Mucosa of descending colon (tissue), 3 donors: ENCODE measurements around the gene PTPRA. TPM values are rescaled to one million over a fixed set of nuclear protein-coding genes. Genes with fewer than 3 reads are reported as not detected.
"Not testable (repeated sequence)": the region's sequence is repeated elsewhere in the genome, so short reads cannot be mapped to it uniquely, and the experiment has no call there.

Source experiments
- ATAC-seq: fragments of 200-7000 bp; cut with Tn5 transposase; one replicate; pipeline ENCODE4 v1.9.1; 2020; ENCODE audit warnings: mild to moderate bottlenecking, moderate library complexity
- DNase-seq, 3 donors: peaks; one replicate each; pipeline ENCODE4 v3.0.0-alpha.2; 2020
- H3K36me3 ChIP-seq: fragments of 200-600 bp; one replicate; pipeline ENCODE4 v1.8.0; 2021; ENCODE audit warnings: low read depth, mild to moderate bottlenecking
- H3K4me1 ChIP-seq: fragments of 200-600 bp; one replicate; pipeline ENCODE4 v1.8.0; 2021; ENCODE audit warnings: low read depth, mild to moderate bottlenecking
- H3K4me3 ChIP-seq: fragments of 200-600 bp; one replicate; pipeline ENCODE4 v1.8.0; 2021; ENCODE audit warnings: mild to moderate bottlenecking
- H3K9me3 ChIP-seq: fragments of 200-600 bp; one replicate; pipeline ENCODE4 v1.8.0; 2021; ENCODE audit warnings: mild to moderate bottlenecking
- CTCF ChIP-seq: fragments of 200-600 bp; IDR thresholded peaks from one replicate; pipeline ENCODE4 v1.8.0; 2022; ENCODE audit warnings: antibody characterized with exemption, mild to moderate bottlenecking
- intact Hi-C, 2 donors: fragments of 100-400 bp; cut with DNase I in 1 of 2; cut with micrococcal nuclease in 1 of 2; formaldehyde crosslinking; loops; one replicate each; pipeline versions ENCODE4 v1.11.0 to v1.11.1; 2022; cut with DNase I, micrococcal nuclease
- total RNA-seq, 3 donors: library from RNA; stranded (reverse); fragmentation: NEBNext Ultra II Directional in 2 of 3; extraction: Animal tissue kit (Norgen Biotek cat#: 25700) in 2 of 3; gene quantifications; one replicate each; pipeline versions ENCODE4 v1.2.1 to v1.2.4, GENCODE V29; 2021 to 2023
- donor health status: DM: no; HTN: no; CAD: no; lungs with moderate emphysema.
- donor health status: DM: no; HTN: no; CAD: no.
- donor health status: DM: no; HTN: yes; CAD: no.

The PTPRA gene
- total RNA-seq, 3 donors from 2014 or later = 39.0 to 64.7 (median 59.3) TPM

GRCh38 chr20:3014179-3014578, 140.9 kb downstream of the PTPRA start:
- no peak for TF ChIP-seq CTCF
- no peaks in the 10 kb centered on the region for H3K36me3 ChIP-seq
- H3K4me1 ChIP-seq = no peaks in the 10 kb centered on the region
- DNase-seq (no peak), ATAC-seq (no peak)
- H3K4me3 ChIP-seq = no peak overlapping the region
- H3K9me3 ChIP-seq = no peaks in the 10 kb centered on the region
- intact Hi-C loops = no loop called here

- no peaks in the 10 kb centered on the region for H3K9me3 ChIP-seq
- intact Hi-C loops = no loop called here
- TF ChIP-seq CTCF = no peak
- H3K4me1 ChIP-seq = no peaks in the 10 kb centered on the region
- ATAC-seq = no peak
- H3K36me3 ChIP-seq = no peaks in the 10 kb centered on the region
- H3K4me3 ChIP-seq = no peak overlapping the region
- no peak for DNase-seq
These were observed 141.4 kb downstream of the PTPRA start for GRCh38 chr20:3014662-3015061.

GRCh38 chr20:3015302-3015701, 142.0 kb downstream of the PTPRA start:
- H3K4me1 ChIP-seq, H3K9me3 ChIP-seq, intact Hi-C loops, ATAC-seq, H3K4me3 ChIP-seq, DNase-seq, H3K36me3 ChIP-seq: not testable (repeated sequence)

DNA sequence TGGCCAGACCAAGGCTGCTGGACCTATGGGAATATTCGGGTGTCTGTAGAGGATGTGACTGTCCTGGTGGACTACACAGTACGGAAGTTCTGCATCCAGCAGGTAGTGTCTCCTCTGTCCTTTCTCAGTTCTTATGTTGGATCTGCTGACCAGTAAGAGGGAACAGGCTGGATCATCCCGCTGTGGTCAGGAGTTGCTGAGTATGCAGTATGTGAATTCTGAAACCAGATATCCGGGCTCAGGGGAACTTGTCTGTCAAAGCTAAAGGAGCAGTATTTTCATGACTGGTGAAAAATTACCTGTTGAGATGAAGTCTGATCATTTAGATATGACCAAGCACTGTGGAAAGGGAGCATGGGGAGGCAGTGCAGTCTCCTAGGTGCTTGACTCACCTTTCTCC, 148.0 kb downstream of the PTPRA start:
- no peaks in the 10 kb centered on the region for H3K36me3 ChIP-seq
- DNase-seq = no peak
- ATAC-seq = peak; percentile 18
- H3K4me1 ChIP-seq = no peaks in the 10 kb centered on the region
- H3K4me3 ChIP-seq = no peak overlapping the region
- H3K9me3 ChIP-seq = no peaks in the 10 kb centered on the region
- intact Hi-C loops = no loop called here
- no peak for TF ChIP-seq CTCF

GRCh38 chr20:3021777-3022176, 148.5 kb downstream of the PTPRA start:
- no peaks in the 10 kb centered on the region for H3K36me3 ChIP-seq

DNA sequence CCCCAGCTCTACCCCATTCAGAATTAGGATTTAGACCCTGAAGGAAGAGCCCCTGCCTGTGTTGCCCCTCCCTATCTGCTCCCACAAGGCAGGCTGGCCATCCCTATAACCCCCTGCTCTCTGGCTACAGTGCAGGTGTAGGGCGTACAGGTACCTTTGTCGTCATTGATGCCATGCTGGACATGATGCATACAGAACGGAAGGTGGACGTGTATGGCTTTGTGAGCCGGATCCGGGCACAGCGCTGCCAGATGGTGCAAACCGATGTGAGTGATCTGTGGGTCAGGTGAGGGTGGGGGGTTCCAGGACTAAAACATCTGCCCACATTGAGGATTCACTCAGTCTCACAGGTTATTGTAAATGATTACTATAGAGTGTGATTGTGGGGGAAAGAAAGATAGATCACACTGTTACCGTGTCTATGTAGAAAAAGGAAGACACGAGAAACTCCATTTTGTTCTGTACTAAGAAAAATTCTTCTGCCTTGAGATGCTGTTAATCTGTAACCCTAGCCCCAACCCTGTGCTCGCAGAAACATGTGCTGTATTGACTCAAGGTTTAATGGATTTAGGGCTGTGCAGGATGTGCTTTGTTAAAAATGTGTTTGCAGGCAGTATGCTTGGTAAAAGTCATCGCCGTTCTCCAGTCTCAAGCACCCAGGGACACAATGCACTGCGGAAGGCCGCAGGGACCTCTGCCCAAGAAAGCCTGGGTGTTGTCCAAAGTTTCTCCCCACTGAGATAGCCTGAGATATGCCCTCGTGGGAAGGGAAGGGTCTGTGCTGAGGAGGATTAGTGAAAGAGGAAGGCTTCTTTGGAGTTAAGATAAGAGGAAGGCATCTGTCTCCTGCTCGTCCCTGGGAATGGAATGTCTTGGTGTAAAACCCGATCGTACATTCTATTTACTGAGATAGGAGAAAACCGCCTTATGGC, 149.5 kb downstream of the PTPRA start:
- intact Hi-C loops, H3K36me3 ChIP-seq, H3K4me1 ChIP-seq, ATAC-seq, H3K9me3 ChIP-seq, DNase-seq, H3K4me3 ChIP-seq: not testable (repeated sequence)

More at GRCh38 chr20:3021777-3022176, 148.5 kb downstream of the PTPRA start:
- intact Hi-C loops = no loop called here
- TF ChIP-seq CTCF = no peak
- ATAC-seq = no peak
- DNase-seq = no peak
- Histone ChIP-seq H3K4me3 (no peak overlapping the region), H3K4me1 (no peaks in the 10 kb centered on the region), H3K9me3 (no peaks in the 10 kb centered on the region)
